Measurements from ENCODE around the gene CRTAP.
A peak's percentile ranks its signal among the peaks of the same experiment; 100 is the strongest.
"Not testable (repeated sequence)": the region's sequence is repeated elsewhere in the genome, so short reads cannot be mapped to it uniquely, and the experiment has no call there.

The CRTAP gene

DNA sequence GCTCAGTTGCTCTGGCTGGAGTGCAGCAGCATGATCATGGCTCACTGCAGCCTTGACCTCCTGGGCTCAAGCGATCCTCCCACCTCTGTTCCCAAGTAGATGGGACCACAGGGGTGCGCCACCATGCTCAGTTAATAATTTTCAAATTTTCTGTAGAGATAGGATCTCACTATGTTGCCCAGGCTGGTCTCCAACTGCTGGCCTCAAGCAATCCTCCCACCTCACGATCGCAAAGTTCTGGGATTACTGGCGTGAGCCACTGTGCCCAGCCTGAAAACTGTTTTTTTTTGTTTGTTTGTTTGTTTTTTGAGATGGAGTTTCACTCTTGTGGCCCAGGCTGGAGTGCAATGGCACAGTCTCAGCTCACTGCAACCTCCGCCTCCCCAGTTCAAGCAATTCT is 34.0 kb upstream of the CRTAP start:
- 88 to 93% methylated on average over 6 of the region's 6 CpGs for WGBS, 2 experiments
- not testable (repeated sequence) for H3K4me1 ChIP-seq (ENCODE audit: control insufficient read depth, insufficient read depth, low read length); H3K4me3 ChIP-seq (ENCODE audit: insufficient read depth, low read depth, low read length); H3K27me3 ChIP-seq (ENCODE audit: control insufficient read depth, insufficient read depth, low read length, poor library complexity, severe bottlenecking); H3K36me3 ChIP-seq (ENCODE audit: control insufficient read depth, insufficient read depth, low read length); H3K9me3 ChIP-seq (ENCODE audit: control insufficient read depth, low read length); H3K27ac ChIP-seq (ENCODE audit: insufficient read depth, low read depth, low read length, poor library complexity, severe bottlenecking)

- H3K4me1 ChIP-seq (ENCODE audit: control insufficient read depth, insufficient read depth, low read length): peaks cover 4% of the 10 kb centered on the region
- H3K4me3 ChIP-seq (ENCODE audit: insufficient read depth, low read depth, low read length): no peak overlapping the region
- H3K27me3 ChIP-seq (ENCODE audit: control insufficient read depth, insufficient read depth, low read length, poor library complexity, severe bottlenecking): no peaks in the 10 kb centered on the region
- no peaks in the 10 kb centered on the region for H3K36me3 ChIP-seq (ENCODE audit: control insufficient read depth, insufficient read depth, low read length)
- no peaks in the 10 kb centered on the region for H3K9me3 ChIP-seq (ENCODE audit: control insufficient read depth, low read length)
- no peak overlapping the region for H3K27ac ChIP-seq (ENCODE audit: insufficient read depth, low read depth, low read length, poor library complexity, severe bottlenecking)
These were observed 32.0 kb upstream of the CRTAP start for GRCh38 chr3:33081812-33082211.

DNA sequence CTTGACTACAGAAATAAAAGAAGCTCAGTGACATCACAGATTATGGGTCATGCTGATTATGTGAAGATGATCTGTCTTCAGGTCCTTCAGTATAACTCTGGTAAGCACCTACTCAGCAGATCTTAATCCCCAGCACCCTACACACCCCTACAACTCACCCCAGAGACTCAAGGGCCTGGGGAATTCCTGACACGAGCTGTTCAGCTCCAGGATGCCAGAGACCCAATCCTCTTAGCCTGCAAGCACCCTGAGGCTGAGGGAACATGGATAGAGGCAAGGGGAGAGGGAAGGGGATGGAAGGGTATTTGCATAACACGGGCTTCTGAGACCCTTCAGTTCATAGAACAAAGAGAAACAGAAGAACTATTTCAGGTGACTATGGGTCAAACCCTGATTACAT is 29.9 kb upstream of the CRTAP start:
- Histone ChIP-seq H3K36me3 (ENCODE audit: control insufficient read depth, insufficient read depth, low read length) (no peaks in the 10 kb centered on the region), H3K4me1 (ENCODE audit: control insufficient read depth, insufficient read depth, low read length) (peaks cover 4% of the 10 kb centered on the region), H3K9me3 (ENCODE audit: control insufficient read depth, low read length) (no peaks in the 10 kb centered on the region), H3K4me3 (ENCODE audit: insufficient read depth, low read depth, low read length) (no peak overlapping the region), H3K27me3 (ENCODE audit: control insufficient read depth, insufficient read depth, low read length, poor library complexity, severe bottlenecking) (no peaks in the 10 kb centered on the region), H3K27ac (ENCODE audit: insufficient read depth, low read depth, low read length, poor library complexity, severe bottlenecking) (no peak overlapping the region)
- WGBS, 2 experiments: 40 to 42% methylated on average over 2 of the region's 2 CpGs

GRCh38 chr3:33088691-33089090 is 25.1 kb upstream of the CRTAP start:
- Histone ChIP-seq H3K9me3 (ENCODE audit: control insufficient read depth, low read length) (no peaks in the 10 kb centered on the region), H3K27ac (ENCODE audit: insufficient read depth, low read depth, low read length, poor library complexity, severe bottlenecking) (no peak overlapping the region), H3K27me3 (ENCODE audit: control insufficient read depth, insufficient read depth, low read length, poor library complexity, severe bottlenecking) (no peaks in the 10 kb centered on the region), H3K4me1 (ENCODE audit: control insufficient read depth, insufficient read depth, low read length) (peaks cover 4% of the 10 kb centered on the region), H3K36me3 (ENCODE audit: control insufficient read depth, insufficient read depth, low read length) (no peaks in the 10 kb centered on the region), H3K4me3 (ENCODE audit: insufficient read depth, low read depth, low read length) (no peak overlapping the region)

DNA sequence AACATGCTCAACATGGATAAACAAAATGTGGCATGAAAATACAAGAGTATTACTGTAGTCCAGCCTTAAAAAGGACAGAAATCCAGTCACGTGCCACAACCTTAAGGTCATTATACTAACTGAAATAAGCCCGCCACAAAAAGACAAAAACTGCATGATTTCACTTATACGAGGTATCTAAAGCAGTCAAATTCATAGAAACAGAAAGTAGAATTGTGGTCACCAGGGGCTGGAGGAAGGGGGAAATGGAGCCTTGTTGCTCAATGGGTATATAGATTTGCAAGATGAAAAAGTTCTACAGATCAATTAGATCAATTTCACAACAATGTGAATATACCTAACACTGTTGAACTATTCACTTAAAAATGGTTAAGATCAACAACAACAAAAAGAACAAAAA is 24.3 kb upstream of the CRTAP start:
- WGBS, 2 experiments: 85 to 92% methylated on average over 3 of the region's 3 CpGs
- Histone ChIP-seq H3K36me3 (ENCODE audit: control insufficient read depth, insufficient read depth, low read length) (no peaks in the 10 kb centered on the region), H3K4me1 (ENCODE audit: control insufficient read depth, insufficient read depth, low read length) (no peaks in the 10 kb centered on the region), H3K27me3 (ENCODE audit: control insufficient read depth, insufficient read depth, low read length, poor library complexity, severe bottlenecking) (no peaks in the 10 kb centered on the region), H3K4me3 (ENCODE audit: insufficient read depth, low read depth, low read length) (no peak overlapping the region), H3K9me3 (ENCODE audit: control insufficient read depth, low read length) (no peaks in the 10 kb centered on the region), H3K27ac (ENCODE audit: insufficient read depth, low read depth, low read length, poor library complexity, severe bottlenecking) (no peak overlapping the region)

DNA sequence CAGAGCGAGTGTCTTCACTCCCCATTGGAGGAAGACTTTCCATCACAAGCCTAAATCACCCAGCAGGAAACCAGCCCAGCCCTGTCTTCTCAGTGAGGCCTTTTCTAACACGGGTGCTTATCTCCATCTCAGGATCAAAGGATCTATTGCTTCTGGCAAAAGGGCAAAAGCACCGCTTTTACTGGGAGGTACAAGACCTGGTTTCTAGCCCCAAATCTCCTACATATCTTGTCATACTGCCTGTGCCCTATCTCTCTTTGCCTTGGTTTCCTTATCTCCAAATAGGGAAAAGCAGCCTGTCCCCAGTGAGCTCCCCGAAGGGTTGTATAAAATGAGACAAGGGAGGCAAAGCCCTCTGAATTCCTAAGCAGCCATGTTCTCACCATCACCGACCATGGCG is 22.1 kb upstream of the CRTAP start:
- Histone ChIP-seq H3K27me3 (ENCODE audit: control insufficient read depth, insufficient read depth, low read length, poor library complexity, severe bottlenecking) (no peaks in the 10 kb centered on the region), H3K36me3 (ENCODE audit: control insufficient read depth, insufficient read depth, low read length) (no peaks in the 10 kb centered on the region), H3K9me3 (ENCODE audit: control insufficient read depth, low read length) (no peaks in the 10 kb centered on the region), H3K27ac (ENCODE audit: insufficient read depth, low read depth, low read length, poor library complexity, severe bottlenecking) (no peak overlapping the region), H3K4me3 (ENCODE audit: insufficient read depth, low read depth, low read length) (no peak overlapping the region), H3K4me1 (ENCODE audit: control insufficient read depth, insufficient read depth, low read length) (peaks cover 8% of the 10 kb centered on the region)
- 85 to 87% methylated on average over 6 of the region's 6 CpGs for WGBS, 2 experiments

- Histone ChIP-seq H3K36me3 (ENCODE audit: control insufficient read depth, insufficient read depth, low read length) (no peaks in the 10 kb centered on the region), H3K27ac (ENCODE audit: insufficient read depth, low read depth, low read length, poor library complexity, severe bottlenecking) (no peak overlapping the region), H3K4me3 (ENCODE audit: insufficient read depth, low read depth, low read length) (no peak overlapping the region), H3K9me3 (ENCODE audit: control insufficient read depth, low read length) (no peaks in the 10 kb centered on the region), H3K27me3 (ENCODE audit: control insufficient read depth, insufficient read depth, low read length, poor library complexity, severe bottlenecking) (no peaks in the 10 kb centered on the region), H3K4me1 (ENCODE audit: control insufficient read depth, insufficient read depth, low read length) (peaks cover 8% of the 10 kb centered on the region)
- WGBS, 2 experiments: 93 to 97% methylated on average over 9 of the region's 9 CpGs
These were observed 21.1 kb upstream of the CRTAP start for GRCh38 chr3:33092496-33093254.

GRCh38 chr3:33093847-33094246 is 20.0 kb upstream of the CRTAP start:
- WGBS, 2 experiments: 92 to 95% methylated on average over 11 of the region's 11 CpGs
- no peaks in the 10 kb centered on the region for H3K27me3 ChIP-seq (ENCODE audit: control insufficient read depth, insufficient read depth, low read length, poor library complexity, severe bottlenecking)
- H3K9me3 ChIP-seq (ENCODE audit: control insufficient read depth, low read length): no peaks in the 10 kb centered on the region
- H3K36me3 ChIP-seq (ENCODE audit: control insufficient read depth, insufficient read depth, low read length): no peaks in the 10 kb centered on the region
- no peak overlapping the region for H3K27ac ChIP-seq (ENCODE audit: insufficient read depth, low read depth, low read length, poor library complexity, severe bottlenecking)
- H3K4me1 ChIP-seq (ENCODE audit: control insufficient read depth, insufficient read depth, low read length): peaks cover 8% of the 10 kb centered on the region
- H3K4me3 ChIP-seq (ENCODE audit: insufficient read depth, low read depth, low read length): no peak overlapping the region

GRCh38 chr3:33095436-33095835 is 18.4 kb upstream of the CRTAP start:
- peak overlapping the region; percentile 92 for H3K4me3 ChIP-seq (ENCODE audit: insufficient read depth, low read depth, low read length)
- H3K27me3 ChIP-seq (ENCODE audit: control insufficient read depth, insufficient read depth, low read length, poor library complexity, severe bottlenecking): no peaks in the 10 kb centered on the region
- H3K4me1 ChIP-seq (ENCODE audit: control insufficient read depth, insufficient read depth, low read length): peaks cover 8% of the 10 kb centered on the region
- WGBS, 2 experiments: 88 to 97% methylated on average over 2 of the region's 2 CpGs
- no peaks in the 10 kb centered on the region for H3K9me3 ChIP-seq (ENCODE audit: control insufficient read depth, low read length)
- H3K36me3 ChIP-seq (ENCODE audit: control insufficient read depth, insufficient read depth, low read length): no peaks in the 10 kb centered on the region
- H3K27ac ChIP-seq (ENCODE audit: insufficient read depth, low read depth, low read length, poor library complexity, severe bottlenecking): no peak overlapping the region

DNA sequence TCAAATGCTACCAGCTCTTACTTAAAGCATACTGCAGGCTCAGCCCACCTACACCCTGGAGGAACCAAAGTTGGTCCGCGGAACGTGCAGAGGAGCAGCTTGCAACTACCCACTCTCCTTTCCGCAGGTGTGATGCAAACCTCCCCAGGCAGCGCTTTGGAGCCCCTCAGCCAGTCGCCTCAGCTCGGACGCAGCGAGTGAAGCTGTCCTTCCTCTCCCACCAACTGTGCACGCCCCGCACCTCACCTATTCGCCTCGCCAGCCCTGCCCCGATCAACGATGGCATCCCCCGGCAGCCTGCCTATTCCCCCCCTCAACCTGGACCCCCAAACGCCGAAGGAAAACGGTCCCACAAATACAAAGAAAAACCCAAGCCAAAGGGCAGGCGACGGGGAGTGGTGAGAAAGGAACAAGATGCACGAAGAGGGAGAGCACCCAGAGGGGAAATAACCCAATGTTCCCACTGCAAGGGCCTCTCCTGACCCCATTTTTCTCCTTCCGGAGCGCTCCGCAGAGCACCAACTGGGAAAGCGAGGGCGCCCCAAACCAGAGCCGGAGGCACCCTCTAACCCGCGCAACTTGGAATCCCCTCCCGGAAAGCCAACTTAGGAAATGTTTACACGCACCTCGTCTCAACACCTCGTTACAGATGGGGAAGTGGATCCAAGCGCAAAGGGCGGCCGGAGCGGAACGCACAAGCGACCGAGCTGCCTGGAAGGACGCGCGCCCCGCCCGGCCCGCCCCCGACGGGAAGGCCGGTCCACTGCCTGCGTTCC is 17.5 kb upstream of the CRTAP start:
- H3K27ac ChIP-seq (ENCODE audit: insufficient read depth, low read depth, low read length, poor library complexity, severe bottlenecking): no peak overlapping the region

More for the DNA sequence above, 17.5 kb upstream of the CRTAP start:
- peak overlapping the region; percentile 92 for H3K4me3 ChIP-seq (ENCODE audit: insufficient read depth, low read depth, low read length)
- H3K36me3 ChIP-seq (ENCODE audit: control insufficient read depth, insufficient read depth, low read length): no peaks in the 10 kb centered on the region
- H3K27me3 ChIP-seq (ENCODE audit: control insufficient read depth, insufficient read depth, low read length, poor library complexity, severe bottlenecking): no peaks in the 10 kb centered on the region
- 1% methylated on average over 51 of the region's 51 CpGs for WGBS, 2 experiments
- H3K4me1 ChIP-seq (ENCODE audit: control insufficient read depth, insufficient read depth, low read length): peaks cover 8% of the 10 kb centered on the region
- H3K9me3 ChIP-seq (ENCODE audit: control insufficient read depth, low read length): no peaks in the 10 kb centered on the region
